Astrocyte (in vitro differentiated cells and primary cell): ENCODE results near the gene FAM120B. TPM values are rescaled to one million over a fixed set of nuclear protein-coding genes. Genes with fewer than 3 reads are reported as not detected.

Experiments
- DNase-seq: peaks from one replicate; pipeline ENCODE4 v3.0.0-alpha.2; 2010; ENCODE audit warnings: low read depth
- FAIRE-seq: peaks from 2 replicates; lab custom pipeline; 2011; peaks lifted over from hg19 to GRCh38; lab: Jason Lieb, UNC
- H2AFZ ChIP-seq: 2 replicates; pipeline ENCODE4 v1.6.0; 2012; ENCODE audit warnings: low read depth, low read length, inconsistent platforms
- H3K27ac ChIP-seq: 2 replicates; pipeline ENCODE4 v1.5.1; 2011; ENCODE audit warnings: low read depth, low read length, inconsistent platforms
- H3K27me3 ChIP-seq: 2 replicates; pipeline ENCODE4 v1.6.0; 2011; ENCODE audit warnings: low read length, inconsistent platforms; ENCODE audit not compliant: insufficient read depth
- H3K36me3 ChIP-seq: 2 replicates; pipeline ENCODE4 v1.5.1; 2011; ENCODE audit warnings: low read length, inconsistent platforms; ENCODE audit not compliant: insufficient read depth
- H3K4me1 ChIP-seq: 2 replicates; pipeline ENCODE4 v1.5.1; 2011; ENCODE audit warnings: low read length, inconsistent platforms; ENCODE audit not compliant: insufficient read depth
- H3K4me2 ChIP-seq: 2 replicates; pipeline ENCODE4 v1.6.0; 2012; ENCODE audit warnings: low read length, inconsistent platforms
- H3K4me3 ChIP-seq: 2 replicates; pipeline ENCODE4 v1.5.1; 2011; ENCODE audit warnings: low read depth, mild to moderate bottlenecking, low read length, inconsistent platforms; ENCODE audit not compliant: insufficient read depth
- H3K79me2 ChIP-seq: 2 replicates; pipeline ENCODE4 v1.6.0; 2012; ENCODE audit warnings: mild to moderate bottlenecking, low read length, inconsistent platforms; ENCODE audit not compliant: insufficient read depth
- H3K9ac ChIP-seq: 2 replicates; pipeline ENCODE4 v1.6.0; 2012; ENCODE audit warnings: mild to moderate bottlenecking, low read length, inconsistent platforms
- H3K9me3 ChIP-seq: 2 replicates; pipeline ENCODE4 v1.5.1; 2012; ENCODE audit warnings: low read depth, mild to moderate bottlenecking, low read length, inconsistent platforms; ENCODE audit not compliant: insufficient read depth
- H4K20me1 ChIP-seq: 2 replicates; pipeline ENCODE4 v1.6.0; 2012; ENCODE audit warnings: low read length, inconsistent platforms; ENCODE audit not compliant: insufficient read depth
- H3K27ac Mint-ChIP-seq: one replicate; pipeline ENCODE4 v1.8.0; 2021; ENCODE audit warnings: mild to moderate bottlenecking, mixed read lengths; ENCODE audit not compliant: unreplicated experiment
- H3K27me3 Mint-ChIP-seq: one replicate; pipeline ENCODE4 v1.8.0; 2021; ENCODE audit warnings: low read depth, mixed read lengths; ENCODE audit not compliant: unreplicated experiment
- H3K36me3 Mint-ChIP-seq: one replicate; pipeline ENCODE4 v1.8.0; 2021; ENCODE audit warnings: low read depth, mixed read lengths; ENCODE audit not compliant: unreplicated experiment
- H3K4me1 Mint-ChIP-seq: one replicate; pipeline ENCODE4 v1.8.0; 2021; ENCODE audit warnings: low read depth, mixed read lengths; ENCODE audit not compliant: unreplicated experiment
- H3K4me3 Mint-ChIP-seq: one replicate; pipeline ENCODE4 v1.8.0; 2021; ENCODE audit warnings: mild to moderate bottlenecking, moderate library complexity, mixed read lengths; ENCODE audit not compliant: unreplicated experiment
- H3K9me3 Mint-ChIP-seq: one replicate; pipeline ENCODE4 v1.8.0; 2021; ENCODE audit warnings: mild to moderate bottlenecking, mixed read lengths; ENCODE audit not compliant: unreplicated experiment
- EZH2 ChIP-seq: IDR thresholded peaks from 2 replicates; pipeline ENCODE4 v1.6.1; 2012; ENCODE audit warnings: mild to moderate bottlenecking, low read length, inconsistent platforms; ENCODE audit not compliant: insufficient read depth
- total RNA-seq: library from RNA; stranded (reverse); gene quantifications from 2 replicates; pipeline ENCODE4 v1.2.1, GENCODE V29; 2021
- TF ChIP-seq, protein P1 (sequence below): IDR thresholded peaks from 2 replicates; pipeline ENCODE4 v1.5.1; 2011; ENCODE audit warnings: low read depth, mild to moderate bottlenecking, inconsistent platforms, low read length, moderate library complexity; ENCODE audit not compliant: insufficient read depth

Gene FAM120B
- total RNA-seq, 1 donor from 2014 or later = 29.8 TPM

DNA sequence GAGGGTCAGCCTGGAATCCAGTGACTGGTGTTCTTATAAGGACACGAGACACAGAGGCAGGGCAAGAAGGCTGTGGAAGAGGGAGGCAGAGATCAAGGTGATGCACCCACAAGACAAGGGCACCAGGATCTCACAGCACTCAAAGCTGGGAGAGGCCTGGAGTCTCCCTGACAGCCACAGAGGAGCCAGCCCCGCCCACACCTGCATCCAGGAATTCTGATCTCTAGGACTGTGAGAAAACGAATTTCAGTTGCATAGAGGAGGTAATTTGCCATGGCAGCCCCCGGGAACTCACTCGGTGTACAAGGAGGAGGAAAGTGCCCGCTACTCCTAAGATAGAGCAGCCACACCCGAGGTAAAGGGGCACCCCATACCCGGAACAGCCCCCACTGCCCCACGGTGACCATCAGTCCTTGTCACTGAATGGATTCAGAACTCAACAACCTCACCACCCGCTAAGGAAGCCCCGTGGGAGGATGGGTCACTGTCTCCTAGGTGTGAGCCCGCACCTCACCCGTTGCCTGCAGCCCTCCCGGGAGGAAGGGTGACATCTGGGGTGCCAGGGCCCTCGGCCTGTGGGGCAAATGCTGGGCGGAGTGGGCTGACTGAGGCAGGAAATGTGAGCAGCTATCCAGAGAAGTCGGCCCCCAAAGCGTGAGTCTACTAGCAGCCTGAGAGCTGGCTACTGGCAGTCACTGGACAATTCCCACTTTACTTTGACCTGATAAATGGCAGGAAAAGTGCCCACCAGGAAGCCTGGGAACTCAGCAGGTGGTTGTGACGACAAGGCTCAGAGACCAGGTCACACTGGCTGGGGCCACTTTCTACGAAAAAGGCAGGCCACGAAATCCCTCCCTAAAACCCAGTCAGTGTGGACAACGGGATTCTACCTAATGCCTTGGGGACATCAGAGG is 38.1 kb upstream of the FAM120B start:
- Mint-ChIP-seq H3K27ac (no peak overlapping the region), H3K36me3 (no peaks in the 10 kb centered on the region), H3K4me3 (no peak overlapping the region), H3K27me3 (peaks cover 40% of the 10 kb centered on the region), H3K9me3 (no peaks in the 10 kb centered on the region), H3K4me1 (peaks cover 4% of the 10 kb centered on the region)
- no peaks in the 10 kb centered on the region for H3K36me3 ChIP-seq
- TF ChIP-seq, protein P1, sequence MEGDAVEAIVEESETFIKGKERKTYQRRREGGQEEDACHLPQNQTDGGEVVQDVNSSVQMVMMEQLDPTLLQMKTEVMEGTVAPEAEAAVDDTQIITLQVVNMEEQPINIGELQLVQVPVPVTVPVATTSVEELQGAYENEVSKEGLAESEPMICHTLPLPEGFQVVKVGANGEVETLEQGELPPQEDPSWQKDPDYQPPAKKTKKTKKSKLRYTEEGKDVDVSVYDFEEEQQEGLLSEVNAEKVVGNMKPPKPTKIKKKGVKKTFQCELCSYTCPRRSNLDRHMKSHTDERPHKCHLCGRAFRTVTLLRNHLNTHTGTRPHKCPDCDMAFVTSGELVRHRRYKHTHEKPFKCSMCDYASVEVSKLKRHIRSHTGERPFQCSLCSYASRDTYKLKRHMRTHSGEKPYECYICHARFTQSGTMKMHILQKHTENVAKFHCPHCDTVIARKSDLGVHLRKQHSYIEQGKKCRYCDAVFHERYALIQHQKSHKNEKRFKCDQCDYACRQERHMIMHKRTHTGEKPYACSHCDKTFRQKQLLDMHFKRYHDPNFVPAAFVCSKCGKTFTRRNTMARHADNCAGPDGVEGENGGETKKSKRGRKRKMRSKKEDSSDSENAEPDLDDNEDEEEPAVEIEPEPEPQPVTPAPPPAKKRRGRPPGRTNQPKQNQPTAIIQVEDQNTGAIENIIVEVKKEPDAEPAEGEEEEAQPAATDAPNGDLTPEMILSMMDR = no peak
- TF ChIP-seq EZH2 = no peak
- H2AFZ ChIP-seq = no peak overlapping the region
- DNase-seq (no peak), FAIRE-seq (no peak)
- H3K27ac ChIP-seq = no peak overlapping the region
- H3K4me1 ChIP-seq = no peaks in the 10 kb centered on the region
- no peaks in the 10 kb centered on the region for H3K79me2 ChIP-seq
- H3K27me3 ChIP-seq = no peaks in the 10 kb centered on the region
- no peak overlapping the region for H3K9ac ChIP-seq
- no peak overlapping the region for H3K4me3 ChIP-seq
- H4K20me1 ChIP-seq = no peaks in the 10 kb centered on the region
- no peak overlapping the region for H3K4me2 ChIP-seq
- H3K9me3 ChIP-seq = no peaks in the 10 kb centered on the region

DNA sequence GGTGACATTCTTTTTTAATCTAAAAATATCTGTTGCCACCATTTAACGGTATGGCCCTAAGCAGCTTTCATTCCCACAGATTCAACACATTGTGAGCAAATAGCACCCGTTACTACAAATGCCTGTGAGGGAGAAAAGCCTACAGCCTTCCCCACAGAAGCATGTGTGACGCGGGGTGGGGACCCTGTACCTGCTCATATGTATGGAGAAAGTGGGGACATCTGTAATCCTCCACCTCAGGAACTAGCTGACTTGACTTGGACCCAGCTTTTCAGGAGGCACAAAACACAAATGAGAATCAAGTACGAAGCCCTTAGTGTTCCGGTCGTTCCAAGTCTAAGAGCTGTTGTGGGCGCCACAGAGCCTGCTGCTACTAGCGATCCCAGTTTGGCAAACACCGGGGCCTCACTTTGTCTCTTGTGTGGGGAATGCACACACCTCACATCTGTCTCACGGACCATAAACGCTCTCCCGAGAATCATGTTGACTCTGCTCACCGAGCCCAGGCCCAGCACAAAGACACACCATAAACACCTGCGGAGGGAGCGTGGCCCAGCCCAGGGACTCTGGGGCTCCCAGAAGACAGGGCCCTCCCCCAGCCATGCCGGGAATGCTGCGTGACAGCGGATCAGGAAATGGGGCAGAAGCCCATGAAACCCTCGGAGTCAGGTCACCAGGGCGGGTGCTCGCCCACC is 37.3 kb upstream of the FAM120B start:
- Mint-ChIP-seq H3K9me3 (no peaks in the 10 kb centered on the region), H3K27ac (no peak overlapping the region), H3K27me3 (peaks cover 43% of the 10 kb centered on the region), H3K36me3 (no peaks in the 10 kb centered on the region), H3K4me1 (peaks cover 4% of the 10 kb centered on the region), H3K4me3 (no peak overlapping the region)
- no peak overlapping the region for H3K4me3 ChIP-seq
- no peaks in the 10 kb centered on the region for H3K4me1 ChIP-seq
- no peaks in the 10 kb centered on the region for H3K79me2 ChIP-seq
- no peak overlapping the region for H3K9ac ChIP-seq
- no peak overlapping the region for H2AFZ ChIP-seq
- H4K20me1 ChIP-seq = no peaks in the 10 kb centered on the region
- DNase-seq (no peak), FAIRE-seq (no peak)
- H3K27ac ChIP-seq = no peak overlapping the region
- H3K36me3 ChIP-seq = no peaks in the 10 kb centered on the region
- H3K4me2 ChIP-seq = no peak overlapping the region
- H3K27me3 ChIP-seq = peaks cover 4% of the 10 kb centered on the region
- TF ChIP-seq, protein P1 = no peak
- no peak for TF ChIP-seq EZH2
- H3K9me3 ChIP-seq = no peaks in the 10 kb centered on the region
